HG03354 (cell line): ENCODE data around the gene BCKDHB.
"Not testable (repeated sequence)": the region's sequence is repeated elsewhere in the genome, so short reads cannot be mapped to it uniquely, and the experiment has no call there.

Experiments
- ATAC-seq: cut with Tn5 transposase; IDR thresholded peaks from one replicate; pipeline ENCODE4 v1.9.1; 2021; ENCODE audit warnings: mild to moderate bottlenecking; ENCODE audit not compliant: unreplicated experiment, poor library complexity, severe bottlenecking

BCKDHB gene

GRCh38 chr6:80245043-80245442 is 138.6 kb downstream of the BCKDHB start:
- peak; percentile 52 for ATAC-seq

GRCh38 chr6:80249897-80250296 is 143.4 kb downstream of the BCKDHB start:
- ATAC-seq: no peak

DNA sequence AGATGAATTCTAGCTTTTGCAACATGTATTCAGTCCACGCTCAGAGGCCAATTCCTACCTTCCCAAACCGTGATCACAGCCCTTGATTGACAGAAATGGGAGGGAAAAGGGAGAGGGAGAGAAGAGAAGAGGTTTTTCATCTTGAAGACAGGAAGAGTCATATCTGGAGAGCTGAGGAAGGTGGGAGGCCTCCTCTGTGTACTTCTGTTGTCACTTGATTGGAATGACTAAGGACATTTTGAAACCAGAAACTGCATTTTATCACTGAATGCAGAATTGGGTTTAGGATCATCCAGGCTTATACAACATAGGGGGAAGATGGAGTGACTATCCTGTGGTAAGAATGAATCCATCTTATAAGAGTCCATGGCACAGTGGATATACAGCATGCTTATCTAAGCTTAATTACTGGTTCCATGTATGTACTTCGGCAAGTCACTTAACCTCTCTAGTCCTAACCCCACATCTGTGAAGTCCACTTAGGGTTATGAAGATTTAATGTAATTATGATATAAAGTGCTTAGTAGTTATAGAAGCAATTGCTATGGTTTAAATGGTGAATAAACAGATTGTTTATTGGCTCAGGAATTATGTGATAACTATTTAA is 144.0 kb downstream of the BCKDHB start:
- no peak for ATAC-seq

DNA sequence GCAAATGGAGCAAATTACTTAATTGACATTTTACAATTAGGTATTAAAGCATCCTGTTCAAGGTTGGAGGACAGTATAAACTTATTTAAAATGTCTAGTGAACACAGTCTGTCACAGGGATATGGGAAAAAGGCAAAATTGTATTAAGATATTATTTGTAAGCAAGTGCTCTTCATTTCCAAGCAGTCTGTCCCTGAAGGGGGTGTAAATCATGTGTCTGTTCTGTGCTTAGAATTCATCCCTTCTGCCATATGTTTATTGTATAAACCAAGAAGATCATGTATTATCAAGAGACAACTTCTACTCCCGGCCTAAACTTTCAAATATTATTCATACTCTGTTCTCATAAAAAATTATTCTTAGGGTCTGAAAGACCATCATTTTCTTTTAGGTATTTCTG is 144.8 kb downstream of the BCKDHB start:
- no peak for ATAC-seq

DNA sequence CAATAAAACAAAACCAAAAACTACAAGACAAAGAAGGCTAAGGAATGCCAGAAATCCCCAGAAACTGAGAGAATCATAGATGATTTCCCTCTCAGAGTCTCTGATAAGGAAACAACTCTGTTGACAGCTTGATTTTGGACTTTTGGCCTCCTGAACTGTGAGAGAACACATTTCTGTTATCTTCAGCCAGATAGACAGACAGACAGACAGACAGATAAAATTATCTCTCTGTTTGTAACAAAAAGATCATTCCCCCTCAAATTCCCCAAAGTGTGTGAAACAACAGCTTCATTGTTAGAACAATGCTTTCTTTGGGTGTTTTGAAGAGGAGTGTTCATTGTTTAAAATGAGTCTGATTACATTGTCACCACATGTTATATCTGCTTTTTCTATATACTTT is 148.2 kb downstream of the BCKDHB start:
- ATAC-seq: no peak

- no peak for ATAC-seq
Observed at GRCh38 chr6:80256691-80257090, 150.2 kb downstream of the BCKDHB start.

GRCh38 chr6:80259118-80259517 is 152.6 kb downstream of the BCKDHB start:
- ATAC-seq: no peak

- ATAC-seq: no peak
Observed at GRCh38 chr6:80263585-80263984, 157.1 kb downstream of the BCKDHB start.

DNA sequence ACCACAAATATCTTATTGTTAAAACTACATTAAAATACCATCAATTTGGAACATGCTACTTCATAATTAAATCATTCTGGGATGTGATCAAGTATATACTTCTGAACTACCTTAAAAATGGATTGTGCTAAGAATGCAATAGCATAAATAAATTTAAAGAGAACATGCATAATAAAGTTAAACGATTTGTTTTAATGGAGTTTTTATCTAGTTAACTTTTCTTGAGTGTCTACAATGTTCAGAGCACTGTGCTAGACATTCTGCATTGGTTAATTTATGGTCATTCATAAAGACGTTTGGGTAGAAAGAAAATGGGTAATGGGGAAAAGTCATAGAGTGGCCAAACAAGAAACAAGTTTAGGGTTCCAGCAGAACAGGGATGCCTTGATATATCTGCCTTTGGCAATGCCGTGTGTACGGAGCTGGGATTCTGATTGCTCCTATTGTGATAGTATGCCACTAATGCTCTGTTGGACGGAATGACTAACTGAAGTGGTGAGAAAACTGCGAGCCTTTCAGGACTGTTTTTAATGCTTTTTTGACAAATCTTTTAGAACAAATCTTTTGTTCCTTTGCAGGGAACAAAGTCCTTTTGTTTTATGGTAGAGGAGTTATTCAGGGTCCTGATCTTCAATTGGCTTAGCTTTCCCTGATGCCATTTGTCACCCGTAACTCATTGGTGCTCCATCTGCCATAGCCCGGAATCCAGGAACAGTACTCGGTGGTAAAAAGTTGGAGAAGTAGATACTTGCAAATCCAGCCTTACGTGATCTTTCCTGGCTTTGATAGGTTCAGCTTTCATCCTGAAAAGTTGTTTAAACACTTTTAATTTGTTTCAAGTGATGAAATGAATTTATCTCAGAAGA is 162.6 kb downstream of the BCKDHB start:
- ATAC-seq: no peak

DNA sequence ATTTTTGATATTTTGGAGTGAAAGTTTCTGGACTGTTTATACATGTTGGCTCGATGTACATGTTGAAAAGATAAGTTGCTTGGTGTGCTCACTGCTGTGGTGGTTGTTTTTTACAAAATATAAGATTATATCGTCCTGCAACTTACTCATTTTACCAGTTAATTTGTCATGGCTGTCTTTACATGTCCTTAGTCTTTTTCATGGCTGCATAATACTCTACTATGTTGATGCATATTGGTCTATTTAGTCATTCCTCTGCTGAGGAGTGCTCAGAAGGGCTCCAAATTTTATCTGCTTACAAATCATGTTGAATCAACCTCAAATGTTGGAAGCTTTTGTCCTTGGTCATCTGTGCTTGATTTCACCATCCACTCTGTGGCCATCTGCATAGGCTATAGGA is 164.6 kb downstream of the BCKDHB start:
- ATAC-seq: no peak

GRCh38 chr6:80272988-80273387 is 166.5 kb downstream of the BCKDHB start:
- no peak for ATAC-seq

DNA sequence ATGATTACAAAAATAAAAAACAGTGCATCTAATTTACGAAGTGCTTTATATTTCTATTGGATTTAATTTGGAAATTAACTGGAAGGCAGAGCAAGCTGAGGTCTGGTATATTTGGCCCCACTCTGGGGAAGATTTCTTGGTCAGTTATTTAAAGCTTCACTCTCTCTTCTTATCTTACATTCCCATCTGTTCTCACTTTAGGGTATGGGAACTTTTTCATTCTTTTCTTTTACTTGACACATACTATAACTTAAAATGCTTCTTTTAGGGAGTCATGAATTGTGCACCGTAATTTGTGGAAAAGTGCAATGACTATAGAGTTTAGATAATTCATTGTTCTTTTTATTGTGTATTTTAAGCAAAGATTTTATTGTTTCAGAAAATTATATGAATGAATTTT is 170.4 kb downstream of the BCKDHB start:
- no peak for ATAC-seq

- ATAC-seq: no peak
Observed at GRCh38 chr6:80277501-80277900, 171.0 kb downstream of the BCKDHB start.

- ATAC-seq: no peak
Observed at GRCh38 chr6:80280262-80281010, 174.0 kb downstream of the BCKDHB start.

DNA sequence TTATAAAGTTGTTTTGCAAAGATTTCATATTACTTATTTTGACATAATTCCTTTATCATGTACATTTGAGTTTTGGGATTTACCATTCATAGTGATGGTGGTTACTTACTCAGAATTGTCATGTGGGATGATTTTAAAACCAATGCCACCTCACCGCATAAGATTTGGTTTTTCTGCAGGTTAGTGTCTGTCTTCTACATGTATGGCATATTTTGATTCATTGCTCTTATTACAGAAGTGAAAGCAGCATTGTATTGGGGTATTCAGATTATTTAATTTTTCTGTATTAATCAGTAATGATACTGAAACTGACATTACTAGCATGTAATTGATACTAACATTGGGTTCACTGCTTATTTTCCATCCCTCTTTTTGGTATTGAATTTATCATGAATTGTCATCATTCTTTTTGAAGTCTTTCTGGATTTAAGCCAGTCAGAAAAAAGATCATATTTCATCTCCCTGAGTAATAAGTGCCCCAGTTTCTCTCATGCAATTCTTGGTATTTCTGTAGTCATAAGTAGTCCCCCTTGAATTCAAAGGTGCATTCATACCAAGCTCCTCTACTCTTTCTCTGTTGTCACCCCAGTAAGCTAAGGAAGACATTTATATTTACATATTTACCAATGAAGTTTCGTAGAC is 176.6 kb downstream of the BCKDHB start:
- no peak for ATAC-seq

- no peak for ATAC-seq
Observed at GRCh38 chr6:80287112-80287511, 180.6 kb downstream of the BCKDHB start.

DNA sequence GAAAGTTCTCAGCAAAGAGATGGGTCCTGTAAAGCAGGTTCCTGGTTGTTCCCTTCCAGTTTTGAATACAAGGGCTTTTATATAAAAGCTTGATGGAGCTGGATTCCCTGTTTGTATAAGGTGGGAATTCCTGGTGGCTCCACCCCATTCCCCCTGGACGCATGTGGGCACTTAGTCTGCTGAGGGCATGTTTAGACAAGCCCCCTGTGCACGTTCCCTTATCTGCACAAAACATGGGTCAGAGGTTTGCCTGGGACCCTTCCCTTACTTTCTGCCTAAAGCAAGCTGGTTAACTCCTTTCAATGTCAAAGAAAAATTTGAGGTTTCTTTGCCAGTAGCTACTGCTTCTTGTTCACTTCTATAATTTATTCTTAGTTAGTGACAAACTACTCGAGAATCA is 181.1 kb downstream of the BCKDHB start:
- ATAC-seq: no peak

DNA sequence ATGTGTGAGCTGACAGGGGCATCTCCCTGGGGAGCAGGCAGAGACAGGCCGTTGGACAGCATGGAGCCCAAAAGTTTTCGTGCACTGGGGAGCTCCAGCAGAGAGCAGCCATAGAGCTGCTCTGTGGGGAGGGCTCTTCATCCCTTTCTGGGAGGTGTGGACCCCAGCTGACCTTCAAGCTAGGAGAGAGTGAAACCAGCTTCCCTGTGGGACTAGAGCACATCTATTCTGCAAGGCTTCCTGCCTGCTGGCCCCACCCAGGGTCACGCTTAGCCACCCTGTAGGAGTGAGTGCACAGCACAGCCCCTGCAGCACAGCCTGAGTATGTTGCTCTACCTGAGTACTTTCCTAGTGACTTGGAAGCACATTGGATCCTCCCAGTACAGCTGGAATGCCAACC is 183.3 kb downstream of the BCKDHB start:
- no peak for ATAC-seq

DNA sequence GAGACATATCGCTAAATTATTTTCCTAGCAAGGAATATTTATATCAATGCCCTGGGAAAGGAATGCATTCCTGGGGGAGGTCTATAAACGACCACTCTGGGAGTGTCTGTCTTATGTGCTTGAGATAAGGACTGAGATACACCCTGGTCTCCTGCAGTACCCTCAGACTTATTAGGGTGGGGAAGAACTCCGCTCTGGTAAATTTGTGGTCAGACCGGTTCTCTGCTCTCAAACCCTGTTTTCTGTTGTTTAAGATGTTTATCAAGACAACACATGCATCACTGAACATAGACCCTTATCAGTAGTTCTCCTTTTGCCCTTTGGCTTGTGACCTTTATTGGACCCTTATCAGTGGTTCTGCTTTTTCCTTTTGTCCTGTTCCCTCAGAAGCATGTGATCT is 188.1 kb downstream of the BCKDHB start:
- ATAC-seq: not testable (repeated sequence)

- ATAC-seq: no peak
Observed at GRCh38 chr6:80302716-80303115, 196.2 kb downstream of the BCKDHB start.
